PC-3 (cell line): Measurements from ENCODE around the gene SLAIN1. TPM values are rescaled to one million over a fixed set of nuclear protein-coding genes. Genes with fewer than 3 reads are reported as not detected.

Experiments used
- ATAC-seq: fragments of 200-7000 bp; cut with Tn5 transposase; 2 replicates; pipeline ENCODE4 v1.9.1; 2020; ENCODE audit warnings: mild to moderate bottlenecking, moderate library complexity
- BruUV-seq: library from RNA; stranded (reverse); fragments of 400-500 nt; replicated peaks from 2 replicates; lab custom pipeline; 2021; lab: Mats Ljungman, UMichigan
- CTCF ChIA-PET: fragments of 300-600 bp; sonication (Branson Sonifier 250); formaldehyde crosslinking; loops from one replicate; lab custom pipeline; 2022; ENCODE audit warnings: antibody characterized with exemption; lab: Charles Lee
- POLR2A ChIA-PET: fragments of 300-600 bp; sonication (Branson Sonifier 250); formaldehyde crosslinking; loops from one replicate; lab custom pipeline; 2022; ENCODE audit warnings: antibody characterized with exemption; ENCODE audit not compliant: unreplicated experiment; lab: Charles Lee
- DNase-seq: peaks from one replicate; pipeline ENCODE4 v3.0.0-alpha.2; 2015
- H2AFZ ChIP-seq: fragments of 300-600 bp; sonication (generic); 2 replicates; pipeline ENCODE4 v1.6.0; 2016; ENCODE audit warnings: antibody characterized with exemption, low read length
- H3F3A ChIP-seq: fragments of 300-600 bp; sonication (generic); one replicate; pipeline ENCODE4 v1.6.0; 2017; ENCODE audit warnings: antibody characterized with exemption, low read length, control low read depth, mild to moderate bottlenecking; ENCODE audit not compliant: unreplicated experiment
- H3K27ac ChIP-seq: fragments of 300-600 bp; sonication (generic); 2 replicates; pipeline ENCODE4 v1.5.1; 2016; ENCODE audit warnings: mild to moderate bottlenecking, low read length
- H3K27me3 ChIP-seq: fragments of 300-600 bp; sonication (generic); 2 replicates; pipeline ENCODE4 v1.6.1; 2016; ENCODE audit warnings: low read length, mixed read lengths
- H3K36me3 ChIP-seq: fragments of 300-600 bp; sonication (generic); 2 replicates; pipeline ENCODE4 v1.6.1; 2016; ENCODE audit warnings: low read depth, mixed run types, low read length, mixed read lengths
- H3K4me1 ChIP-seq: fragments of 300-600 bp; sonication (generic); 2 replicates; pipeline ENCODE4 v1.5.1; 2016; ENCODE audit warnings: low read length; ENCODE audit not compliant: insufficient read depth
- H3K4me2 ChIP-seq: fragments of 300-600 bp; sonication (generic); 2 replicates; pipeline ENCODE4 v1.6.0; 2016; ENCODE audit warnings: low read length
- H3K4me3 ChIP-seq: fragments of 300-600 bp; sonication (generic); 2 replicates; pipeline ENCODE4 v1.5.1; 2016; ENCODE audit warnings: mild to moderate bottlenecking, low read length, mixed read lengths
- H3K79me2 ChIP-seq: fragments of 300-600 bp; sonication (generic); 2 replicates; pipeline ENCODE4 v1.6.1; 2017; ENCODE audit warnings: low read length, mixed read lengths
- H3K9ac ChIP-seq: fragments of 300-600 bp; sonication (generic); 2 replicates; pipeline ENCODE4 v1.6.0; 2016; ENCODE audit warnings: mild to moderate bottlenecking, low read length
- H3K9me2 ChIP-seq: fragments of 300-600 bp; sonication (generic); replicated peaks from 2 replicates; pipeline ENCODE4 v1.6.1; 2016; ENCODE audit warnings: mixed run types, low read length, mixed read lengths
- H3K9me3 ChIP-seq: fragments of 300-600 bp; sonication (generic); 2 replicates; pipeline ENCODE4 v1.6.1; 2016; ENCODE audit warnings: low read length, mixed read lengths
- H4K20me1 ChIP-seq: fragments of 300-600 bp; sonication (generic); 2 replicates; pipeline ENCODE4 v1.6.1; 2016; ENCODE audit warnings: low read length, mixed read lengths
- EZH2 ChIP-seq: fragments of 300-600 bp; sonication (generic); IDR thresholded peaks from one replicate; pipeline ENCODE4 v1.6.1; 2017; ENCODE audit warnings: antibody characterized with exemption, mild to moderate bottlenecking, low read length; ENCODE audit not compliant: unreplicated experiment
- EZH2phosphoT487 ChIP-seq: fragments of 300-600 bp; sonication (generic); IDR thresholded peaks from 2 replicates; pipeline ENCODE4 v1.6.1; 2018; ENCODE audit warnings: mild to moderate bottlenecking, antibody characterized with exemption, low read length, borderline replicate concordance
- intact Hi-C: fragments of 100-400 bp; cut with micrococcal nuclease; formaldehyde crosslinking; loops from 2 replicates; pipeline ENCODE4 v1.9.0; 2023
- total RNA-seq: library from RNA; depleted of rRNA; stranded (reverse); fragments of >200 nt; gene quantifications from 2 replicates; pipeline ENCODE4 v1.2.3, GENCODE V29; 2014
- TF ChIP-seq, protein P1 (sequence below): fragments of 300-600 bp; sonication (generic); conservative IDR thresholded peaks from 2 replicates; pipeline ENCODE4 v1.5.1; 2017; ENCODE audit warnings: antibody characterized with exemption, low read depth, mild to moderate bottlenecking, low read length

The SLAIN1 gene
- total RNA-seq, 1 experiment from 2014 or later, result 12.7 TPM

- no peak overlapping the region for H3K4me2 ChIP-seq
- H3K27ac ChIP-seq, result no peak overlapping the region
- no peak for DNase-seq
- H3F3A ChIP-seq, result no peaks in the 10 kb centered on the region
- H4K20me1 ChIP-seq, result no peaks in the 10 kb centered on the region
- H3K9me2 ChIP-seq, result no peaks in the 10 kb centered on the region
- H3K4me3 ChIP-seq, result no peak overlapping the region
- CTCF ChIA-PET, result no interaction called here
- no peaks in the 10 kb centered on the region for H3K4me1 ChIP-seq
- H3K36me3 ChIP-seq, result no peaks in the 10 kb centered on the region
- BruUV-seq, result no TSS peak
- H2AFZ ChIP-seq, result no peak overlapping the region
- intact Hi-C loops, result no loop called here
- POLR2A ChIA-PET, result no interaction called here
- ATAC-seq, result no peak
- no peaks in the 10 kb centered on the region for H3K9me3 ChIP-seq
- no peak overlapping the region for H3K9ac ChIP-seq
- peaks cover 28% of the 10 kb centered on the region for H3K27me3 ChIP-seq
- TF ChIP-seq EZH2, result no peak
- TF ChIP-seq, protein P1, sequence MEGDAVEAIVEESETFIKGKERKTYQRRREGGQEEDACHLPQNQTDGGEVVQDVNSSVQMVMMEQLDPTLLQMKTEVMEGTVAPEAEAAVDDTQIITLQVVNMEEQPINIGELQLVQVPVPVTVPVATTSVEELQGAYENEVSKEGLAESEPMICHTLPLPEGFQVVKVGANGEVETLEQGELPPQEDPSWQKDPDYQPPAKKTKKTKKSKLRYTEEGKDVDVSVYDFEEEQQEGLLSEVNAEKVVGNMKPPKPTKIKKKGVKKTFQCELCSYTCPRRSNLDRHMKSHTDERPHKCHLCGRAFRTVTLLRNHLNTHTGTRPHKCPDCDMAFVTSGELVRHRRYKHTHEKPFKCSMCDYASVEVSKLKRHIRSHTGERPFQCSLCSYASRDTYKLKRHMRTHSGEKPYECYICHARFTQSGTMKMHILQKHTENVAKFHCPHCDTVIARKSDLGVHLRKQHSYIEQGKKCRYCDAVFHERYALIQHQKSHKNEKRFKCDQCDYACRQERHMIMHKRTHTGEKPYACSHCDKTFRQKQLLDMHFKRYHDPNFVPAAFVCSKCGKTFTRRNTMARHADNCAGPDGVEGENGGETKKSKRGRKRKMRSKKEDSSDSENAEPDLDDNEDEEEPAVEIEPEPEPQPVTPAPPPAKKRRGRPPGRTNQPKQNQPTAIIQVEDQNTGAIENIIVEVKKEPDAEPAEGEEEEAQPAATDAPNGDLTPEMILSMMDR, result no peak
- no peak for TF ChIP-seq EZH2phosphoT487
- H3K79me2 ChIP-seq, result no peaks in the 10 kb centered on the region
Observed at GRCh38 chr13:77674852-77675251, 22.6 kb upstream of the SLAIN1 start.

DNA sequence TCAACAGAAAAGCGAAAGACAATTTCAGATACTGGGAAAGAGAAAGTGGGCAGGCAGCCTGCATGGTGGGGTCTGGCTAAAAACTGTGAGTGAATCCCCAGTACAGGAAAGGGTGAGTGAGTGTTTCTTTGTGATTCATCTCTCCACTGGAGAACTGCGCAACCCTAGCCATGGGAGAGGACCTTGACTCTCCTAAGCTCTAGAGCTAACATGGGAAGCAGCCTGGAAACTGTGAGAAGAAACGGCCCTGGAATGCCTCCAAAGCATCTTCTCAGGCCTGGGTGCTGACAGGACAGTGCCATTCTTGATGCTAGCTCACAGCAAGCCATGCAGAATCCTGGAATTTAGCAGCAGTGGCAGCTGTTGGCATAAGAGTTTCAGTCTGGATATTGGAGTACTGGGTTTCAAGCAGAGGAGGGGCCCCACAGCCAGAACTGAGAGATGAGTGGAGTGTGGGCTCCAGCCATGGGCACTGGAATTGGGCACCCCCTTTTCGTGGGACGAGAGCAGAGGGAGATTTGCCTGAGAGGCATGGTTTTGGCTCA is 18.7 kb upstream of the SLAIN1 start:
- Histone ChIP-seq H3K9me2 (no peaks in the 10 kb centered on the region), H3K27me3 (no peaks in the 10 kb centered on the region; the same call in 1 of the 2 replicates), H3K4me3 (no peak overlapping the region), H3K36me3 (no peaks in the 10 kb centered on the region), H3K79me2 (no peaks in the 10 kb centered on the region), H3F3A (no peaks in the 10 kb centered on the region), H4K20me1 (no peaks in the 10 kb centered on the region), H2AFZ (no peak overlapping the region), H3K9me3 (no peaks in the 10 kb centered on the region), H3K27ac (no peak overlapping the region), H3K4me2 (no peak overlapping the region), H3K9ac (no peak overlapping the region), H3K4me1 (no peaks in the 10 kb centered on the region)
- CTCF ChIA-PET, result no interaction called here
- ATAC-seq (no peak), DNase-seq (no peak)
- TF ChIP-seq EZH2 (no peak), EZH2phosphoT487 (no peak)
- TF ChIP-seq, protein P1, result no peak
- BruUV-seq, result no TSS peak
- POLR2A ChIA-PET, result no interaction called here
- intact Hi-C loops, result no loop called here

- no peak overlapping the region for H2AFZ ChIP-seq
- no peaks in the 10 kb centered on the region for H3F3A ChIP-seq
- H4K20me1 ChIP-seq, result no peaks in the 10 kb centered on the region
- no peak overlapping the region for H3K4me3 ChIP-seq
- no peak overlapping the region for H3K27ac ChIP-seq
- ChIA-PET CTCF (no interaction called here), POLR2A (no interaction called here)
- no peaks in the 10 kb centered on the region for H3K27me3 ChIP-seq
- no peaks in the 10 kb centered on the region for H3K4me1 ChIP-seq
- no peak for ATAC-seq
- DNase-seq, result no peak
- no peaks in the 10 kb centered on the region for H3K79me2 ChIP-seq
- no peaks in the 10 kb centered on the region for H3K9me2 ChIP-seq
- TF ChIP-seq EZH2 (no peak), EZH2phosphoT487 (no peak)
- TF ChIP-seq, protein P1, result no peak
- no peak overlapping the region for H3K9ac ChIP-seq
- no peaks in the 10 kb centered on the region for H3K36me3 ChIP-seq
- H3K4me2 ChIP-seq, result no peak overlapping the region
- H3K9me3 ChIP-seq, result no peaks in the 10 kb centered on the region
- BruUV-seq, result no TSS peak
- intact Hi-C loops, result no loop called here
Observed at GRCh38 chr13:77687799-77688198, 9.7 kb upstream of the SLAIN1 start.
